ENCODE measurements around the gene TBX10.
"Not testable (repeated sequence)": the region's sequence is repeated elsewhere in the genome, so short reads cannot be mapped to it uniquely, and the experiment has no call there.

Gene TBX10

GRCh38 chr11:67639438-67639859 is at the start of gene TBX10:
TSS of gene TBX10 (minus strand) at chr11:67639763. CDS start at chr11:67639472, 291 bp downstream.
- no peak for FAIRE-seq

- no peak for FAIRE-seq
Measured at GRCh38 chr11:67689178-67689577, 49.6 kb upstream of the TBX10 start.

GRCh38 chr11:67687986-67688385 is 48.4 kb upstream of the TBX10 start:
- no peak for FAIRE-seq

GRCh38 chr11:67685641-67686332 is 46.2 kb upstream of the TBX10 start:
- not testable (repeated sequence) for FAIRE-seq

- not testable (repeated sequence) for FAIRE-seq
Measured at GRCh38 chr11:67682126-67683034, 42.8 kb upstream of the TBX10 start.

GRCh38 chr11:67680696-67681470 is 41.3 kb upstream of the TBX10 start:
- no peak for FAIRE-seq

GRCh38 chr11:67675058-67675747 is 35.6 kb upstream of the TBX10 start:
- no peak for FAIRE-seq

- FAIRE-seq: no peak
Measured at GRCh38 chr11:67674442-67674871, 34.9 kb upstream of the TBX10 start, which contains the start of gene ALDH3B2. TSS of gene ALDH3B2 (minus strand) at chr11:67674623. CDS start at chr11:67666935, 7,688 bp downstream.

GRCh38 chr11:67673902-67674301 is 34.3 kb upstream of the TBX10 start:
- no peak for FAIRE-seq

GRCh38 chr11:67673358-67673757 is 33.8 kb upstream of the TBX10 start:
- no peak for FAIRE-seq

GRCh38 chr11:67671211-67671520 is 31.6 kb upstream of the TBX10 start:
- no peak for FAIRE-seq

GRCh38 chr11:67670316-67671210 is 31.0 kb upstream of the TBX10 start:
- FAIRE-seq: no peak

- no peak for FAIRE-seq
Measured at GRCh38 chr11:67668192-67668551, 28.6 kb upstream of the TBX10 start.

- no peak for FAIRE-seq
Measured at GRCh38 chr11:67667490-67668191, 28.1 kb upstream of the TBX10 start.

GRCh38 chr11:67666676-67667489 is 27.3 kb upstream of the TBX10 start:
- no peak for FAIRE-seq

- FAIRE-seq: no peak
Measured at GRCh38 chr11:67666303-67666645, 26.7 kb upstream of the TBX10 start.

GRCh38 chr11:67665541-67666302 is 26.2 kb upstream of the TBX10 start:
- no peak for FAIRE-seq

- no peak for FAIRE-seq
Measured at GRCh38 chr11:67664696-67665540, 25.4 kb upstream of the TBX10 start.
